Neural cell (in vitro differentiated cells): Measurements from ENCODE around the gene LY6G6C. TPM values are rescaled to one million over a fixed set of nuclear protein-coding genes. Genes with fewer than 3 reads are reported as not detected.

Experiments
- H2AFZ ChIP-seq: fragments of 200-600, 300-800 bp; sonication (generic), shearing (Covaris generic); 2 replicates; pipeline ENCODE4 v1.6.0; 2014; ENCODE audit warnings: low read depth, mild to moderate bottlenecking, antibody characterized with exemption, low read length, moderate library complexity
- H3F3A ChIP-seq: fragments of 200-600 bp; shearing (Covaris generic); 2 replicates; pipeline ENCODE4 v1.6.1; 2016; ENCODE audit warnings: mild to moderate bottlenecking, moderate library complexity, mixed read lengths, antibody characterized with exemption, low read length; ENCODE audit not compliant: insufficient read depth, poor library complexity, severe bottlenecking
- H3K27ac ChIP-seq: fragments of 200-600, 300-800 bp; sonication (generic), shearing (Covaris generic); 2 replicates; pipeline ENCODE4 v1.5.1; 2014; ENCODE audit warnings: mild to moderate bottlenecking, low read length, moderate library complexity
- H3K27me3 ChIP-seq: fragments of 300-800, 200-600 bp; sonication (generic), shearing (Covaris generic); 2 replicates; pipeline ENCODE4 v1.6.0; 2014; ENCODE audit warnings: mild to moderate bottlenecking, low read depth, low read length, moderate library complexity; ENCODE audit not compliant: insufficient read depth
- H3K36me3 ChIP-seq: fragments of 300-800, 200-600 bp; sonication (generic), shearing (Covaris generic); 2 replicates; pipeline ENCODE4 v1.5.1; 2014; ENCODE audit warnings: mild to moderate bottlenecking, antibody characterized with exemption, low read length, moderate library complexity; ENCODE audit not compliant: insufficient read depth
- H3K4me2 ChIP-seq: fragments of 300-800, 200-600 bp; sonication (generic), shearing (Covaris generic); 2 replicates; pipeline ENCODE4 v1.6.0; 2014; ENCODE audit warnings: mild to moderate bottlenecking, low read length
- H3K4me3 ChIP-seq: fragments of 300-800, 200-600 bp; sonication (generic), shearing (Covaris generic); 2 replicates; pipeline ENCODE4 v1.5.1; 2014; ENCODE audit warnings: mild to moderate bottlenecking, low read length, moderate library complexity
- H3K79me2 ChIP-seq: fragments of 200-600 bp; shearing (Covaris generic); replicated peaks from 2 replicates; pipeline ENCODE4 v1.6.0; 2014; ENCODE audit warnings: mild to moderate bottlenecking, low read length, moderate library complexity; ENCODE audit not compliant: insufficient read depth
- H3K9ac ChIP-seq: fragments of 300-800, 200-600 bp; sonication (generic), shearing (Covaris generic); 2 replicates; pipeline ENCODE4 v1.6.1; 2016; ENCODE audit warnings: mild to moderate bottlenecking, low read length, mixed read lengths
- H3K9me2 ChIP-seq: fragments of 200-600 bp; shearing (Covaris generic); 2 replicates; pipeline ENCODE4 v1.6.1; 2016; ENCODE audit warnings: mild to moderate bottlenecking, low read length, mixed read lengths; ENCODE audit not compliant: insufficient read depth
- H3K9me3 ChIP-seq: fragments of 200-600, 300-800 bp; sonication (generic), shearing (Covaris generic); 2 replicates; pipeline ENCODE4 v1.6.1; 2016; ENCODE audit warnings: mild to moderate bottlenecking, mixed run types, low read length, moderate library complexity, mixed read lengths
- H4K20me1 ChIP-seq: fragments of 200-600 bp; shearing (Covaris generic); 2 replicates; pipeline ENCODE4 v1.6.1; 2016; ENCODE audit warnings: mild to moderate bottlenecking, mixed run types; ENCODE audit not compliant: insufficient read depth
- CTCF ChIP-seq: fragments of 450-650 bp; IDR thresholded peaks from 2 replicates; pipeline ENCODE4 v1.5.1; 2014; ENCODE audit warnings: antibody characterized with exemption, mild to moderate bottlenecking, moderate library complexity; ENCODE audit not compliant: poor library complexity, severe bottlenecking
- EP300 ChIP-seq: fragments of 450-650 bp; conservative IDR thresholded peaks from 2 replicates; pipeline ENCODE4 v1.6.1; 2014; ENCODE audit warnings: antibody characterized with exemption, mild to moderate bottlenecking, moderate library complexity; ENCODE audit not compliant: poor library complexity, severe bottlenecking
- EZH2 ChIP-seq: fragments of 200-600, 300-800 bp; shearing (Covaris generic), sonication (generic); IDR thresholded peaks from 2 replicates; pipeline ENCODE4 v1.6.1; 2014; ENCODE audit warnings: antibody characterized with exemption, low read length, borderline replicate concordance, mild to moderate bottlenecking; ENCODE audit not compliant: insufficient read depth, poor library complexity, severe bottlenecking
- MXI1 ChIP-seq: fragments of 450-650 bp; conservative IDR thresholded peaks from 2 replicates; pipeline ENCODE4 v1.6.1; 2014; ENCODE audit warnings: antibody characterized with exemption, mild to moderate bottlenecking; ENCODE audit not compliant: poor library complexity, severe bottlenecking
- POLR2AphosphoS5 ChIP-seq: IDR thresholded peaks from 2 replicates; pipeline ENCODE4 v1.6.1; 2012
- RAD21 ChIP-seq: fragments of 450-650 bp; conservative IDR thresholded peaks from 2 replicates; pipeline ENCODE4 v1.6.1; 2014; ENCODE audit warnings: antibody characterized with exemption, mild to moderate bottlenecking, moderate library complexity
- REST ChIP-seq: IDR thresholded peaks from 2 replicates; pipeline ENCODE4 v1.6.1; 2012; ENCODE audit warnings: borderline replicate concordance
- SMC3 ChIP-seq: fragments of 450-650 bp; conservative IDR thresholded peaks from 2 replicates; pipeline ENCODE4 v1.6.1; 2014; ENCODE audit warnings: antibody characterized with exemption, mild to moderate bottlenecking, moderate library complexity; ENCODE audit not compliant: poor library complexity
- TAF1 ChIP-seq: IDR thresholded peaks from 2 replicates; pipeline ENCODE4 v1.6.1; 2012; ENCODE audit warnings: low read depth
- polyA plus RNA-seq: library from polyadenylated mRNA; depleted of rRNA; stranded (reverse); fragments of >200 nt; gene quantifications from 2 replicates; pipeline ENCODE4 v1.2.3, GENCODE V29; 2014

Gene LY6G6C
- polyA plus RNA-seq, 1 donor from 2014 or later, result 0.88 TPM

- no peak overlapping the region for H2AFZ ChIP-seq
- no peak overlapping the region for H3K4me2 ChIP-seq
- H3K27ac ChIP-seq, result no peak overlapping the region
Observed at GRCh38 chr6:31763619-31763940, 42.0 kb upstream of the LY6G6C start.

GRCh38 chr6:31762878-31763618 lies 41.5 kb upstream of the LY6G6C start:
- H3K36me3 ChIP-seq, result no peaks in the 10 kb centered on the region
- no peaks in the 10 kb centered on the region for H4K20me1 ChIP-seq
- H3K4me2 ChIP-seq, result no peak overlapping the region
- H3F3A ChIP-seq, result no peaks in the 10 kb centered on the region
- no peak overlapping the region for H2AFZ ChIP-seq
- H3K4me3 ChIP-seq, result no peak overlapping the region
- H3K9ac ChIP-seq, result no peak overlapping the region
- no peaks in the 10 kb centered on the region for H3K27me3 ChIP-seq
- H3K9me3 ChIP-seq, result no peaks in the 10 kb centered on the region
- H3K79me2 ChIP-seq, result no peaks in the 10 kb centered on the region
- no peak overlapping the region for H3K27ac ChIP-seq
- H3K9me2 ChIP-seq, result no peaks in the 10 kb centered on the region
- no peak for TF ChIP-seq MXI1
- no peak for TF ChIP-seq EP300
- no peak for TF ChIP-seq CTCF
- TF ChIP-seq SMC3, result no peak
- no peak for TF ChIP-seq RAD21
- no peak for TF ChIP-seq TAF1

More at GRCh38 chr6:31763619-31763940, 42.0 kb upstream of the LY6G6C start:
- H3K79me2 ChIP-seq, result no peaks in the 10 kb centered on the region
- no peak for TF ChIP-seq POLR2AphosphoS5
- TF ChIP-seq TAF1, result no peak
- TF ChIP-seq MXI1, result no peak
- no peak for TF ChIP-seq SMC3
- no peak for TF ChIP-seq RAD21
- TF ChIP-seq EP300, result no peak
- TF ChIP-seq CTCF, result no peak
- TF ChIP-seq REST, result no peak
- TF ChIP-seq EZH2, result no peak
- H3F3A ChIP-seq, result no peaks in the 10 kb centered on the region
- no peaks in the 10 kb centered on the region for H3K9me2 ChIP-seq
- H3K36me3 ChIP-seq, result no peaks in the 10 kb centered on the region
- no peaks in the 10 kb centered on the region for H3K27me3 ChIP-seq
- H4K20me1 ChIP-seq, result no peaks in the 10 kb centered on the region
- H3K9me3 ChIP-seq, result no peaks in the 10 kb centered on the region
- no peak overlapping the region for H3K9ac ChIP-seq
- no peak overlapping the region for H3K4me3 ChIP-seq
